Measurements from ENCODE around the gene HNRNPH2. TPM values are rescaled to one million over a fixed set of nuclear protein-coding genes. Genes with fewer than 3 reads are reported as not detected.

Gene HNRNPH2
- polyA plus RNA-seq, 4 donors, result 92.0 to 155 (median 135) TPM

DNA sequence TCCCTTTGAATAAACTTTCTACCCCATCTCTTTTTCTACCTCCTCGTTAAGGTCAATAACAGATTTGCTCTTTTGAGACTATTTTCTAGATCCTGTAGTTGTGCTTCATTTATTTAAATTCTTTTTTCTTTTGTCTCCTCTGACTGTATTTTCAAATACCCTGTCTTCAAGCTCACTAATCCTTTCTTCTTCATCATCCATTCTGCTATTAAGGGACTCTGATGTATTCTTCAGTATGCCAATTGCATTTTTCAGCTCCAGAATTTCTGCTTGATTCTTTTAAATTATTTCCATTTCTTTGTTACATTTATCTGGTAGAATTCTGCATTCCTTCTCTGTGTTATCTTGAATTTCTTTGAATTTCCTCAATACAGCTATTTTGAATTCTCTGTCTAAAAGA, 41.3 kb downstream of the HNRNPH2 start:
- no peak for DNase-seq (ENCODE audit: low read depth in 4 of 4, low spot score in 3 of 4)

DNA sequence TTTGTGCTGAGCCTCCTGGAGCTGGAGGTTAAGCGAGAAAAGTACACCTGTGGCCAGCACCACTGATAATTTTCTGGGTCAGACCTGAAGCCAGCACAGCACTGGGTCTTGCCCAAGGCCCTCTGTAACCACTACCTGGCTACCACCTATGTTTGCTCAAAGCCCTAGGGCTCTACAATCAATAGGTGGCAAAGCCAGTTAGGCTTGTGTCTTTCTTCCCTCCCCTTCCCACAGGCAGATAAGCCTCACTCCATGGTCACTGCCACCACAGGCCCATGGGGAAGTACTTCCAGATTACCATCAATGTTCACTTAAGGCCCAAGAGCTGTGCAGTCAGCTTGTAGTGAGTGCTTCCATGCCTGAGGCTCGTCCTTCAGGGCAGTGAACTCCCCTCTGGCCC, 42.1 kb downstream of the HNRNPH2 start:
- no peak for DNase-seq (ENCODE audit: low read depth in 4 of 4, low spot score in 3 of 4)

DNA sequence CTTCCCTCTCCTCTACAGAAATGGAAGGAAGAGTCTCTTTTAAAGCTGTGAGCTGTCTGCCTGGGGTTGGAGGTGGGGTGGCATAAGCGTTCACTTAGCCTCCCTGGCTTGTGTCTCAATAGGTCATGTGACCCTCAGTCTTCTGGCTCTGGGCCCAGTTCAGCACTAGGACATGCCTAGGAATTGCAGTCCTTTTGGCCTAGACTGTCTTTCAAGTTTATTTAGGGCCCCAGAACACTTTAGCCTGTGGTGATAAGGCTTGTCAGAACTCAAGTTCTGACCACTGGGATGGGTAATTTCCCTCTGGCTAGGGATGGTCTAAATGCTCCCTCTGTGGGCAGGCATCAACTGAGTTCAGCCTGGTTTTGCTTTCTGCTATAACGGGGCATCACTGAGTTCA, 42.9 kb downstream of the HNRNPH2 start:
- no peak for DNase-seq (ENCODE audit: low read depth in 4 of 4, low spot score in 3 of 4)

DNA sequence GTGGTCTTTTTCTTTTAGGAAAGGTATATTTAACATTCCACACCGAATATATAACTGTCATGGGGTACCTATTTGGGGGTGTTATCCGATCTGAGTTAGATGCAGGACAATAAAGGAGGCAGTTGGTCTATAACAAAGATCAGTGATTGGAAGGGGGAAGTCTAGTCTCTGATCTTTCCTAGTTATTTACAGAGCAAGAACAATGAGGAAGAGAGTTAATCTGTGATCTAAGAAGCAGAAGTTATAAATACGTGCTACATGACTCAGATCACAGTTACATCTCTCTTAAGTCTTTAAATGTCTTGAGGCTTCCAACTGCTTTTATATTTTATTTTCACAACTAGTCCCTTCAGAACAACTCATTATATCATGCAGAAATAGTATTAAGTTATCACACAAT, 44.0 kb downstream of the HNRNPH2 start:
- DNase-seq (ENCODE audit: low read depth in 4 of 4, low spot score in 3 of 4), result no peak

DNA sequence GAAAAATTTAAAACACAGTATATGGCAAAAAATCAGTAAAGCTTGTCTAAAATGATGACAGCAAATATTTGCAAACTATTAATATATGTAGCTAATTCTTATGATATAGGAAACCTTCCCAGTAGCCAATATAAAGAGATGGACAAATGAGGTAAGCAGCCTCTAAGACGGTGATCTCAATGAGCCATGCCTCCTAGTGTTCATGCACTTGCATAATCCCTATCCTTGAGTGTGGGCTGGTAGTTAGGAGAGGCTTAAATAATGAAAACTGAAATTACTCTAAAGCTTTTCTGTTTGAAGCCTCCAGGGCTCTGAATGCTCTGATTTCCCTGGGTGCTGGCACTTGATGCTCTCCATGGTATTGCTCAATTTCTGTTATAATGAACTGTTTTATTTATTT, 52.6 kb downstream of the HNRNPH2 start:
- DNase-seq (ENCODE audit: low read depth in 4 of 4, low spot score in 3 of 4), result no peak

DNA sequence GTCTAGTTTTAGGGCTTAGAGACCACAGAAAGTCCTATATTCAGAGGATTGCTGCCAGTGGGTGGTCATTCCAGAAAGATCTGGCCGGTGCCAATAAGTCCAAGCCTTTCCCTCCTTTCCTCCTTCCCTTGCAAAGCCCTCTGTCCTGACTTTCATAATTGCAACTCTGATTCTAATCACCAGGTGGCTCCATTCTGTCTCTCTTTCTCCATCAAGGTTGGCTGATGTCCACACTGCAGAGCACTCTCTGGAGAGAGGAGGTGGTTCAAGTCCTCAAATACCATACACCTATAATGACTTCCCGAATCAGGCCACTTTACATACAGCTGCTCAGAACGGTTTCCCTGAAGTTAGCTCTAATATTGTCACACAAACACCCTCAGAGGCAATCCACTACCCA, 54.9 kb downstream of the HNRNPH2 start:
- no peak for DNase-seq (ENCODE audit: low read depth in 4 of 4, low spot score in 3 of 4)

Other genes starting within 250 kb of the HNRNPH2 start
- 1 to 10 TPM; 1.7 to 2.9 (median 1.9) TPM for gene DRP2, start 188.4 kb upstream of the HNRNPH2 start, polyA plus RNA-seq (ENCODE audit: insufficient read length in 4 of 4)
- gene TAF7L, start 116.9 kb upstream of the HNRNPH2 start, polyA plus RNA-seq (ENCODE audit: insufficient read length in 4 of 4), result under 1 TPM; 0.46 to 0.85 (median 0.62) TPM
- 10 to 100 TPM; 12.2 to 21.4 (median 18.6) TPM for gene TIMM8A, start 59.5 kb upstream of the HNRNPH2 start, polyA plus RNA-seq (ENCODE audit: insufficient read length in 4 of 4)
- gene BTK, start 22.0 kb upstream of the HNRNPH2 start, polyA plus RNA-seq (ENCODE audit: insufficient read length in 4 of 4), result 1 to 10 TPM; 1.2 to 3.2 (median 2.2) TPM
- gene RPL36A, start 17.2 kb upstream of the HNRNPH2 start, polyA plus RNA-seq (ENCODE audit: insufficient read length in 4 of 4), result 1,000 to 10,000 TPM in 2 of 4 donors, 100 to 1,000 TPM in 2; 856 to 1,302 (median 1,054) TPM
- 10 to 100 TPM; 32.0 to 45.4 (median 34.1) TPM for gene GLA, start 297 bp upstream of the HNRNPH2 start, polyA plus RNA-seq (ENCODE audit: insufficient read length in 4 of 4)
- gene ARMCX4, start 77.2 kb downstream of the HNRNPH2 start, polyA plus RNA-seq (ENCODE audit: insufficient read length in 4 of 4), result 10 to 100 TPM; 19.4 to 31.0 (median 24.5) TPM
- 10 to 100 TPM; 48.1 to 56.1 (median 52.2) TPM for gene ARMCX1, start 142.3 kb downstream of the HNRNPH2 start, polyA plus RNA-seq (ENCODE audit: insufficient read length in 4 of 4)
- 10 to 100 TPM; 68.4 to 85.3 (median 77.8) TPM for gene ARMCX6, start 209.8 kb downstream of the HNRNPH2 start, polyA plus RNA-seq (ENCODE audit: insufficient read length in 4 of 4)
- gene ARMCX3, start 214.9 kb downstream of the HNRNPH2 start, polyA plus RNA-seq (ENCODE audit: insufficient read length in 4 of 4), result 100 to 1,000 TPM in 3 of 4 donors, 10 to 100 TPM in 1; 99.3 to 135 (median 113) TPM